ENCODE results near the gene FARP1.

DNA sequence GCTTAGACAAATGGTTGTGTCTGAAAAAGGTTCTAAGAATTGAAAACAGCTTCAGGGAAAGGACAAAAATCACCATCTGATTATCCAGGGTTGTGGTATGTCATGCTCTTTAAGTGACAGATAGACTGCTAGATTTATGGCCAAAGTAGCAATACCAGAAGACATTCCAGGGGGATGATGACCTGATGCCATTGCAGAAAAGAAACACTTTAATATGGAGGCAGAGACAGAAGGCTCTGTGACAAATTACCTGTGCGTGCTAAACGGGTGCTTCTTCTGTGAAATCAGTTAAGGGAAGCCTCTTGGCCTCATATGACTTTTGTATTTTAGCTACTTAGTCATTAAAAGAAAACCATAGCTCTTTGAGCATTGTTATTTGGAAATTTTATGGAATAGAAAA, 178.5 kb downstream of the FARP1 start:
- TF ChIP-seq, protein P1, sequence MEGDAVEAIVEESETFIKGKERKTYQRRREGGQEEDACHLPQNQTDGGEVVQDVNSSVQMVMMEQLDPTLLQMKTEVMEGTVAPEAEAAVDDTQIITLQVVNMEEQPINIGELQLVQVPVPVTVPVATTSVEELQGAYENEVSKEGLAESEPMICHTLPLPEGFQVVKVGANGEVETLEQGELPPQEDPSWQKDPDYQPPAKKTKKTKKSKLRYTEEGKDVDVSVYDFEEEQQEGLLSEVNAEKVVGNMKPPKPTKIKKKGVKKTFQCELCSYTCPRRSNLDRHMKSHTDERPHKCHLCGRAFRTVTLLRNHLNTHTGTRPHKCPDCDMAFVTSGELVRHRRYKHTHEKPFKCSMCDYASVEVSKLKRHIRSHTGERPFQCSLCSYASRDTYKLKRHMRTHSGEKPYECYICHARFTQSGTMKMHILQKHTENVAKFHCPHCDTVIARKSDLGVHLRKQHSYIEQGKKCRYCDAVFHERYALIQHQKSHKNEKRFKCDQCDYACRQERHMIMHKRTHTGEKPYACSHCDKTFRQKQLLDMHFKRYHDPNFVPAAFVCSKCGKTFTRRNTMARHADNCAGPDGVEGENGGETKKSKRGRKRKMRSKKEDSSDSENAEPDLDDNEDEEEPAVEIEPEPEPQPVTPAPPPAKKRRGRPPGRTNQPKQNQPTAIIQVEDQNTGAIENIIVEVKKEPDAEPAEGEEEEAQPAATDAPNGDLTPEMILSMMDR (IDR thresholded peaks at IDR 0.05) = no peak
- no peak for TF ChIP-seq POLR2A (IDR thresholded peaks at IDR 0.05; ENCODE audit: low read depth)

Data from esophagus muscularis mucosa (tissue), 3 donors.